Measurements from ENCODE around the gene NANS. TPM values are rescaled to one million over a fixed set of nuclear protein-coding genes. Genes with fewer than 3 reads are reported as not detected.

Gene NANS
- total and polyA plus RNA-seq, 2 of the 13 experiments (the other 11 are each of a cell fraction or from before 2014, with no cell fraction given) = 86.9 to 203 TPM

GRCh38 chr9:98118640-98119601, 62.4 kb downstream of the NANS start, which contains the start of gene TRIM14 (continued):
- no peak for TF ChIP-seq HMGXB3 (CRISPR knock-in tag; IDR thresholded peaks at IDR 0.05; ENCODE audit: borderline replicate concordance)
- no peak for TF ChIP-seq NFIC (IDR thresholded peaks at IDR 0.05; ENCODE audit: low read length)
- no peak for TF ChIP-seq ZFP62 (CRISPR knock-in tag; IDR thresholded peaks at IDR 0.05)
- TF ChIP-seq NR3C1 (CRISPR knock-in tag; IDR thresholded peaks at IDR 0.05) = no peak
- TF ChIP-seq ISL2 (CRISPR knock-in tag; IDR thresholded peaks at IDR 0.05) = no peak
- no peak for TF ChIP-seq ZNF790 (CRISPR knock-in tag; IDR thresholded peaks at IDR 0.05; ENCODE audit: borderline replicate concordance)
- TF ChIP-seq, protein P1, sequence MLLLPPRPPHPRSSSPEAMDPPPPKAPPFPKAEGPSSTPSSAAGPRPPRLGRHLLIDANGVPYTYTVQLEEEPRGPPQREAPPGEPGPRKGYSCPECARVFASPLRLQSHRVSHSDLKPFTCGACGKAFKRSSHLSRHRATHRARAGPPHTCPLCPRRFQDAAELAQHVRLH (CRISPR knock-in tag; IDR thresholded peaks at IDR 0.05; ENCODE audit: borderline replicate concordance, low read depth) = peak; percentile 37; the same call in 1 of the 2 replicates
- no peak for TF ChIP-seq ZC3H4 (CRISPR knock-in tag; IDR thresholded peaks at IDR 0.05; ENCODE audit: borderline replicate concordance)
- TF ChIP-seq, protein P2, sequence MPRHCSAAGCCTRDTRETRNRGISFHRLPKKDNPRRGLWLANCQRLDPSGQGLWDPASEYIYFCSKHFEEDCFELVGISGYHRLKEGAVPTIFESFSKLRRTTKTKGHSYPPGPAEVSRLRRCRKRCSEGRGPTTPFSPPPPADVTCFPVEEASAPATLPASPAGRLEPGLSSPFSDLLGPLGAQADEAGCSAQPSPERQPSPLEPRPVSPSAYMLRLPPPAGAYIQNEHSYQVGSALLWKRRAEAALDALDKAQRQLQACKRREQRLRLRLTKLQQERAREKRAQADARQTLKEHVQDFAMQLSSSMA (CRISPR knock-in tag; IDR thresholded peaks at IDR 0.05) = no peak
- no peak for TF ChIP-seq MYNN (CRISPR knock-in tag; IDR thresholded peaks at IDR 0.05; ENCODE audit: low read depth)
- no peak for TF ChIP-seq ZNF800 (CRISPR knock-in tag; IDR thresholded peaks at IDR 0.05)
- no peak for TF ChIP-seq RBM39 (IDR thresholded peaks at IDR 0.05; ENCODE audit: low read depth, low read length, poor library complexity, severe bottlenecking)
- TF ChIP-seq, protein P3, sequence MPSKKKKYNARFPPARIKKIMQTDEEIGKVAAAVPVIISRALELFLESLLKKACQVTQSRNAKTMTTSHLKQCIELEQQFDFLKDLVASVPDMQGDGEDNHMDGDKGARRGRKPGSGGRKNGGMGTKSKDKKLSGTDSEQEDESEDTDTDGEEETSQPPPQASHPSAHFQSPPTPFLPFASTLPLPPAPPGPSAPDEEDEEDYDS (CRISPR knock-in tag; IDR thresholded peaks at IDR 0.05) = no peak; the same call in 1 of the 2 replicates
- TF ChIP-seq ZNF335 (CRISPR knock-in tag; IDR thresholded peaks at IDR 0.05) = peak; percentile 64; the same call in 1 of the 2 replicates
- no peak for TF ChIP-seq ZNF10 (CRISPR knock-in tag; IDR thresholded peaks at IDR 0.05; ENCODE audit: borderline replicate concordance, low read depth)
- no peak for TF ChIP-seq ZEB1 (IDR thresholded peaks at IDR 0.05; ENCODE audit: insufficient replicate concordance, low read depth)
- TF ChIP-seq ZNF431 (CRISPR knock-in tag; IDR thresholded peaks at IDR 0.05; ENCODE audit: borderline replicate concordance, low read depth) = no peak
- TF ChIP-seq TEAD2 (CRISPR knock-in tag; IDR thresholded peaks at IDR 0.05) = no peak
- TF ChIP-seq ZNF383 (CRISPR knock-in tag; IDR thresholded peaks at IDR 0.05; ENCODE audit: borderline replicate concordance) = 0 out of 2 replicates have a peak, but pooled peaks have one; percentile 17
- peak; percentile 73 for TF ChIP-seq YY1 (IDR thresholded peaks at IDR 0.05; ENCODE audit: insufficient read depth, insufficient replicate concordance, low read depth, low read length)
- TF ChIP-seq CENPX (CRISPR knock-in tag; IDR thresholded peaks at IDR 0.05) = no peak

Data from HepG2 (cell line).